Neural cell (in vitro differentiated cells): ENCODE data around the gene DCAF15.

ENCODE experiments used
- CTCF ChIP-seq: fragments of 450-650 bp; IDR thresholded peaks from 2 replicates; pipeline ENCODE4 v1.5.1; 2014; ENCODE audit warnings: antibody characterized with exemption, mild to moderate bottlenecking, moderate library complexity; ENCODE audit not compliant: poor library complexity, severe bottlenecking
- EP300 ChIP-seq: fragments of 450-650 bp; conservative IDR thresholded peaks from 2 replicates; pipeline ENCODE4 v1.6.1; 2014; ENCODE audit warnings: antibody characterized with exemption, mild to moderate bottlenecking, moderate library complexity; ENCODE audit not compliant: poor library complexity, severe bottlenecking
- REST ChIP-seq: IDR thresholded peaks from 2 replicates; pipeline ENCODE4 v1.6.1; 2012; ENCODE audit warnings: borderline replicate concordance

GRCh38 chr19:13920940-13921747, 31.2 kb upstream of the DCAF15 start:
- TF ChIP-seq REST (no peak), CTCF (no peak), EP300 (no peak)
